Stimulated activated naive CD4-positive, alpha-beta T cell treated with Interleukin-2 at 50 U/mL for 16 hours (primary cell): ENCODE results near the gene KDM1A.
"Not testable (repeated sequence)": the region's sequence is repeated elsewhere in the genome, so short reads cannot be mapped to it uniquely, and the experiment has no call there.

ENCODE experiments used
- DNase-seq: peaks from one replicate; lab custom pipeline; 2025; lab: John Stamatoyannopoulos, UW

KDM1A gene

GRCh38 chr1:23019094-23019862 is at the start of gene KDM1A:
Gene KDM1A (plus strand): TSS chr1:23019468. CDS start chr1:23019597, 129 bp downstream.
- peak; percentile 93 for DNase-seq

DNA sequence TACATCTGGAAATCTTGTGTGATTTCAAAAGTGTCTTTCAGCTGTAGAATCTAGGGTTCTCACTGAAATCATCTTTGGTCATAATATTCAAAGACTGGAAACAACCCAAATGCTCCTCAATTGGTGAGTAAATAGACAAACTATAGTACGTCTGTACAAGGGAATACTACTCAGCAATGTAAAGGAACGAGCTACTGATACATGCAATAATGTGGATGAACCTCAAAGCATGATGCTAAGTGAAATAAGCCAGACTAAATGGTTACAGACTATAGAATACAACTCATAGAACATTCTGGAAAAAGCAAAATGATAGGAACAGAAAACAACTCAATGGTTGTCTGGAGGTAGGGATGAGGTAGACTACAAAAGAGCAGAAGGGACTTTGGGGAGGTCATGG is 49.2 kb upstream of the KDM1A start:
- no peak for DNase-seq

DNA sequence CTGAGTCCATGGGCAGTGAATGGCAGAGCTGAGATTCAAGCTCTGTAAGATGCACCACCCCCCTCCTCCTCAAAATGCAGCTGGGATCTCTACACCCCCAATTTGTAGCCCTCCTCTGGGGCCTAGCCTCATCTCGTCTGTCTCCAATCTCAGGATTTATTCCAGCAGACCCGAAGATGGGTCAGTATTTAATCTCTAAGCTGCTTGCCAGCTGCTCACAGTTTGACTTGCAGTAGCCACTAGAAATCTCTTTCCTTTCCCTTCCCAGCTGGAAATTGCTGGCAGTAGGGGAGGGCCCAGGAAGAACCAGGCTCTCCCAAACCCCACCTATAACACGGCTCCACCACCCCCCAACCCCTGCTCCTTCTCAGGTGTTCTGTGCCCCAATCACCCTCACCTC is 48.1 kb upstream of the KDM1A start:
- DNase-seq, result no peak

DNA sequence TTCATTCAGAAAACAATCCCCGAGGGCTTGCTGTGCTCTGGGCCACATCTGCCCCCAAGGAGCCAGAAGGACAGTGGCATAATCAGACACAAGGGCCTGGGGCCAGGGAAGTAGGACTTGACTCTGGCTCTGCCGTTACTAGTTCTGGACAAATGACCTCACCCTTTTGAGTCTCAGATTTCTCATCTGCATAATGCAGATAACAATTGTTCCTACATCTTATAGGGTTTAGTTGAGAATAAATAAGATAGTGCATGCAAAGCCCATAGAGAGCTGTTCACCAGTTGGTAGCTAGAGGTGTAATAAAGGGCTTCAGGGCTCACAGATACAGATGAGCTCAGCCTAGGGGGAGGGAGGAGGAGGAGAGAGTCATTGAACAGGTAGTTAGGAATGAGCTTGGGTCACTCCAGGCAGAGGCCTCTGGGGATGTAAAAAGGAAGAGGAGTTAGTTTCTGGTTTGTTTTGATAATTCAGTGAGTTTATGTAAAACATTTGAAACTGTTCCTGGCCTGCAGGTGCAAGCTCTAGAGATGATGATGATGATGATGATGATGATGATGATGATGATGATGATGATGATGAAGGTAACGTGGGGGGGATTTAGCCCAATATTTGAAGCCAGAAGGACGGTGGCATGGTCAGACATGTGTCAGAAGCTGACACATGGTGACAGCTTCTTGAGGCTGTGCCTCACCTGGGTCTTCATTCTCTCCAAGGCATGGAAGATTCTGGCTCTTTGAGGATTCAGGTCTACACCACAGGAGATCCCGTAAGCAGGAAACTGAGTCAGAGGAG is 47.5 kb upstream of the KDM1A start:
- no peak for DNase-seq

DNA sequence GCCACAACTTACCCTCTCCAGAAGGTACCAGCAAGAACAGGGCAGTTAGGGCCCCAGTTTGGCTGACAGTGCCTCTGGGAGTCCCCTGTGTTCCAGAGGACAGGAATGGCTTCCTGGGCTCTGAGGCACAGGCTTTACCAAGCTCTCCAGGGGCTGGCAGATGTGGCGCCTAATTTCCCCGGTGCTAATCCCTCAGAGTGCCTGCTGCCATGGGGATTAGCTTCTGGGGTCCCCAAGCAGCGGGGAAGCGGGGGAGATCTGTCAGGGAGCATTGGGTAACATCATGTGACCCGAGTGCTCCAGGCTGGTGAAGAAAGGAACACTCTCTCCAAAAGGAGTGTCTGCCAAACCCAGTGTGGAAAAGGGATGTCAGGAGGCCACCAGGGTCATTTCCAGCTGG is 46.5 kb upstream of the KDM1A start, which contains the start of gene LACTBL1:
LACTBL1 (minus strand) TSS at position 107 of the 400 bp plus-strand sequence. CDS start 550 bp downstream, outside the sequence.
- no peak for DNase-seq

DNA sequence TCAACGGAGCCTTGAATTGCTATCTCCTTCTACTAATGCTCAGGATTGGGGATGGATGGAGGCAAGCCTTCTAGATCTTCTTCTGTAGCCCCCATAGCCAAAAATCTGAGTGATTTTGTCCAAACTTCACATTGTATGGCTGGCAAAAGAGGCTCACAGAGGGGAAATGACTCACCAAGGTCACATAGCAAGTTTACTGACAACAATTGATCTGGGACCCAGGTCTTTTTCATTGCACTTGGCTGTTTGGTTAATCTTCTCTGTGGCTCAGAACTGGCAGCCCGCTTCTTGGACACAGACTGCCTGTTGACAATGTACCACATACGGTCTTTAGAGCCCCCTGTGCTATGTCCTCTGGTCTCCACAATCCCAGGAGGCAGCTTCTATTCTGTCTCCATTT is 43.6 kb upstream of the KDM1A start:
- DNase-seq, result no peak

- DNase-seq, result no peak
Measured at GRCh38 chr1:22976127-22976460, 43.2 kb upstream of the KDM1A start.

DNA sequence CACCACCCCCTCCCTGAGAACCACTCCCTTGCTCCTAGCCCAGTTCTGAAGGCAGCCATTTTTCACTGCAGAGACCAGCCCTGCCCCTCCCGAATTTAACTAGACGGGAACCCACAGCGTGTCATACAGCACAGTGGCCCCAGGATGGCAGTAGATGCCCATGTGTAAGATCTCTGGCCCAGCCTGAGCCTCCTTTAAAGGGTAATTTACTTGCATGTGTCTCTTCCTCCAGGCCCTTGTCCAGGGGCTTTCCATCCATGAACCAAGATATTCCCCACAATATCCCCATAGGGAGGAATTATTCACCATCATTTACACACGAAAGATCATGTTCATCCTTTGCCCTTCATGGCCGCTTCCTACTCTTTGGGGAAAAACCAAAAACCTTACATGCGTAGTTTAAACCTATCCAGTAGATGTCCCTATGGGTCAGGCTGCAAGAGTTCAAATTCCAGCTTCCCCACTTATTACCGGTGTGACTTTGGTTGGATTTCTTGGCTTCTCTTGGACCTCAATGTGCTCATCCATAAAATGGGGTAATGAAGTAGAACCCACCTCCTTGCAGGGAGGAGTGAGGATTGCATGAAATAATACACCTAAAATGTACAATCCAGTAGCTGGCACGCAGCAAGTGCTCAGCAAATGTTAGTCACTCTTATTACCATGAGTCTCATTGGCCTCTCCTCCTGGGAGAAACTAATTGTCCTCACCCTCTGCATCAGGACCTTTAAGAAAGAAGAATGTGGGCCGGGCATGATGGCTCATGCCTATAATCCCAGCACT is 42.6 kb upstream of the KDM1A start:
- peak; percentile 4 for DNase-seq

DNA sequence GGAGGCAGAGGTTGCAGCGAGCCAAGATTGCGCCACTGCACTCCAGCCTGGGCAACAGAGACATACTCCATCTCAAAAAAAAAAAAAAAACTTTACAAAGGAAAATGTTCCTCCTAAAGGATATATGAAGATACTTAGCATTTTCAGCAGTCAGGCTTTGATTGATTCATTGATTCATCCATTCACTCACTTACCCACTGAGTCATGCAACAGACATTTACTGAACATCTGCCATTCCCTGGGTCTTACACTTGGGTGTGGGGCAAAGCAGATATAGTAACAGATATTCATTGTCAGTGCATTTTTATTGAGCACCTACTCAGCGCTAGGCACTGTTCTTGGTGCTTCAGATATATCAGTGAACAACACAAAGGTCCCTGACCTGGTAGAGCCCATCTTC is 41.0 kb upstream of the KDM1A start:
- DNase-seq, result no peak

- not testable (repeated sequence) for DNase-seq
Measured at GRCh38 chr1:22980471-22980790, 38.8 kb upstream of the KDM1A start.

- no peak for DNase-seq
Measured at GRCh38 chr1:22983944-22984343, 35.3 kb upstream of the KDM1A start.

GRCh38 chr1:22992384-22992783 is 26.9 kb upstream of the KDM1A start:
- not testable (repeated sequence) for DNase-seq

DNA sequence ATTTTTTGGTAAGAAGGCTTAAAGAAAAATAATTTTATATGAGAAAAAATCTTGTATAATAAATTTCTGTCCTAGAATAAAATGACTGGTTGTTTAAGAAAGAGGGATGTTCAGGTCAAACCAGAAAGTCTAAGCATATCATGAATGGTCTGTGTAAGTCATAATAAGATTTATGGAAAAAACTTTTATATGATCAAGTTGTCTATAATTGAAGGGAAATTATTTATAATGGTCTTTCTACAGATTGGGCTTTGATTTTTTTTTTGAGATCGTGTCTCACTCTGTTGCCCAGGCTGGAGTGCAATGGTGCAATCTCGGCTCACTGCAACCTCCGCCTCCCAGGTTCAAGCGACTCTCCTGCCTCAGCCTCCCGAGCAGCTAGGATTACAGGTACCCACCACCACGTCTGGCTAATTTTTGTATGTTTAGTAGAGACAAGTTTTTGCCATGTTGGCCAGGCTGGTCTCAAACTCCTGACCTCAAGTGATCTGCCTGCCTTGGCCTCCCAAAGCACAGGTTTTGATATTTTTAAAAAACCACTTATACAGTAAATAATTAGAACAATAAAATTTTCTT is 26.0 kb upstream of the KDM1A start:
- not testable (repeated sequence) for DNase-seq

- no peak for DNase-seq
Measured at GRCh38 chr1:22995774-22996173, 23.5 kb upstream of the KDM1A start.

- DNase-seq, result not testable (repeated sequence)
Measured at GRCh38 chr1:22997528-22997927, 21.7 kb upstream of the KDM1A start.

DNA sequence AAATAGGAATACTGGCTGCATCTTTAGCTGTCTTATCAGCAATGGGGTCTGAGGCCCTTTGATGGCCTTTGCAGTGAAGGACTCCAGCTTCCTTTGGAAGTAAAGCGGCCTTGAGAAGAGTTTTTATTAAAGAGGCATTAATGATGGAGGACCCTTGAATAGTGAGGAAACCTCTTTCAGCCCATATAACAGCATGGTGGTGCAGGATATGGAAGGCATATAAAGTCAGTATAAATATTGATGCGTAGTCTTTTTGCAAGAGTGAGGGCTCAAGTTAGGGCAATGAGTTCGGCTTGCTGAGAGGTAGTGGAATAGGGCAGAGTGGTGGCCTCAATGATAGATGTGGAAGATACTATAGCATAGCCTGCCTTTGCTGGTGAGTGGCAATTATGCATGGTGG is 19.1 kb upstream of the KDM1A start:
- not testable (repeated sequence) for DNase-seq

DNA sequence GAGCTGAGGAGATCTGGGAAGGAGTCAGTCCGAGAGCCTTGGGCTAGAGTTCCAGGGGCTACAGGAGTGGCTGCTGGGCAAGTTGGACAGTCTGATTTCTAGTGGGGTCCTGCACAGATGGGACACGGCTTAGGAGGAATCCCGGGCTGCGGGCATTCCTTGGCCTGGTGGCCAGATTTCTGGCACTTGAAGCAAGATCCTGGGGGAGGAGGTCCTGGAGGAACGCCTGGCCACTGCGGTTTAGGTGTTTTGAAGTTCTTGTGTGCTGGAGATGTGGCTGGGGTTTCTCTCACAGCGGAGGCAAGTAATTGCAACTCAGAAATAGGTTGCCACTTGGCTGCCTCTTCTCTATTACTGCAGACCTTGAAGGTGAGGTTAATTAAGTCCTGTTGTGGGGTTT is 17.1 kb upstream of the KDM1A start:
- DNase-seq, result not testable (repeated sequence)

DNA sequence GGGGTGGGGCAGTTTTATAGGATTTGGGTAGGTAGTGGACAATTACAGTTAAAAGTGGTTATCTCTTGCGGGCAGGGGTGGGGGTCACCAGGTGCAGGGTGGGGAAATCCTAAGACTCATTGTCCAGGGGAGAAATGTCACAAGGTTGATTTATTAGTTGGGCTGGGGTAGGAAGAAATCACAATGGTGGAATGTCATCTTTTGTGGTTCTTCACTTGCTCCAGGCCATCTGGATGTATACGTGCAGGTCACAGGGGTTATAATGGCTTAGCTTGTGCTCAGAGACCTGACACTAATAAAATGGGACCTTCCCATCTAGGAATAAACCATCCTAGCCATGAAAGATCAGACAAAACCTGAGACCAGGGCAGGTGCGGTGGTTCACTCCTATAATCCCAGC is 15.2 kb upstream of the KDM1A start:
- DNase-seq, result no peak

DNA sequence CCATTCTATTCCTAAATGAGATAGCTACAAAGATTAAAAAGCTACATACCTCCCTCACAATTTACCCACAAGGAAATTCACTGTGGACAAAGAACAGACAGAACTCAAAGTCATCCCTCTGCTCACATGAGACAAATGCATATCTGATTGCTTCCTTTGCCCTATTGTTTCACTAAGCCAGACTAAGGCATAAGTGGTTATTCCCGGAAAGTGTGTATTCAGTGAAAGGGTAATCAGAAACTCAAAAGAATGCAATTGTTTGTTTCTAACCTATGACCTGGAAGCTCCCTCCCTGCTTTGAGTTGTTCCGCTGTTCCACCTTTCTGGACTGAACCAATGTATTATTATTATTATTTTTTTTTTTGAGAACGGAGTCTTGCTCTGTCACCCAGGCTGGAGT is 14.5 kb upstream of the KDM1A start:
- DNase-seq, result not testable (repeated sequence)

DNA sequence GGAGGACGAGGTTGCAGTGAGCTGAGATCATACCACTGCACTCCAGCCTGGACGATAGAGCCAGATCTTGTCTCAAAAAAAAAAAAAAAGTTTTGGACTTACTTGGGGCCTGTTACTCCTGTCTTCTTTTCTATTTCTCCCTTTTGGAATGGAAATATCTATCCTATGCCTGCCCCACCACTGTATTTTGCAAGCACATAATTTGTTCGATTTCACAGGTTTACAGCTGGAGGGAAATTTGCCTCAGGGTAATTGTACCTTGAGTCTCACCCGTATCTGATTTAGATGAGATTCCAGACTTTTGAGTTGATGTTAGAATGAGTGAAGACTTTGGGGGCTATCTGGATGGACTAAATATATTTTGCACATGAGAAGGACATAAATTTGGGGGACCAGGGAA is 12.2 kb upstream of the KDM1A start:
- DNase-seq, result no peak

DNA sequence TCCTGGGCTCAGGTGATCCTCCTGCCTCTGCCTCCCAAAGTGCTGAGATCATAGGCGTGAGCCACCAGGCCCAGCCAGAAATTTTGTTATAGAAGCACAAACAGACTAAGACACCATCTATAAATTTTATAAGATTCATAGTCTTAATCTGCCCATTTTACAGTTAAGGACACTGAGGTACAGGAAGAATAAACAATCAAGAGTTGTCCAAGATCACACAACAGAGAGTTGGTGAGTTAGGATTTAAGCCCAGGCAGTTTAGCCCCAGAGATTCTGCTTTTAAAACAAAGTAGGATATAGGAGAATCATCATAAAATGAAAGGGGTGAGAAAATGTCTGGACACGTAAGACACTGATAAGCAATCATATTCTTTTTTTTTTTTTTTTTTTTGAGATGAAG is 10.4 kb upstream of the KDM1A start:
- no peak for DNase-seq

DNA sequence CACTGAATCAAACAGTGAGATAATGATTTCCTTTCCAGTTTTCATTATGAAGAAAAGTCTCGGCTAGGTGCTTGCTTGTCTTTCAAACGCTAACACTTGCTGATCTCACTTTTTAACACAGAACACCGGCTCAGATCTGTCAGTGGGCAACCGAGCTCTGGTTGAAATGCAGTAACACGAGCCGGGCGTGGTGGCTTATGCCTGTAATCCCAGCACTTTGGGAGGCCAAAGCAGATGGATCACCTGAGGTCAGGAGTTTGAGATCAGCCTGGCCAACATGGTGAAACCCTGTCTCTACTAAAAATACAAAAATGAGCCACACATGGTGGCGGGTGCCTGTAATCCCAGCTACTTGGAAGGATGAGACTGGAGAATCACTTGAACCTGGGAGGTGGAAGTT is 9.2 kb upstream of the KDM1A start:
- not testable (repeated sequence) for DNase-seq
